ENCODE data around the gene ADAMTSL1. TPM values are rescaled to one million over a fixed set of nuclear protein-coding genes. Genes with fewer than 3 reads are reported as not detected.

ADAMTSL1 gene
- total RNA-seq, 1 experiment from 2014 or later, result 0.94 TPM

GRCh38 chr9:18678821-18679590, 205.1 kb downstream of the ADAMTSL1 start (continued):
- TF ChIP-seq ZSCAN18 (CRISPR knock-in tag; IDR thresholded peaks at IDR 0.05), result no peak
- no peak for TF ChIP-seq JAZF1 (CRISPR knock-in tag; IDR thresholded peaks at IDR 0.05)
- no peak for TF ChIP-seq NR3C1 (CRISPR knock-in tag; conservative IDR thresholded peaks at IDR 0.05; ENCODE audit: low read depth)
- TF ChIP-seq SMAD4 (CRISPR knock-in tag; IDR thresholded peaks at IDR 0.05), result no peak
- TF ChIP-seq PRDM15 (CRISPR knock-in tag; IDR thresholded peaks at IDR 0.05), result no peak
- TF ChIP-seq HMGA2 (CRISPR knock-in tag; IDR thresholded peaks at IDR 0.05), result no peak
- TF ChIP-seq CREB1 (CRISPR knock-in tag; IDR thresholded peaks at IDR 0.05), result no peak
- no peak for TF ChIP-seq ZNF317 (CRISPR knock-in tag; IDR thresholded peaks at IDR 0.05; ENCODE audit: borderline replicate concordance, low read depth)
- TF ChIP-seq NFE2L1 (CRISPR knock-in tag; IDR thresholded peaks at IDR 0.05), result no peak
- no peak for TF ChIP-seq NFYB (CRISPR knock-in tag; conservative IDR thresholded peaks at IDR 0.05; ENCODE audit: low read depth)
- TF ChIP-seq JUN (CRISPR knock-in tag; IDR thresholded peaks at IDR 0.05), result no peak
- TF ChIP-seq NR2C2 (CRISPR knock-in tag; IDR thresholded peaks at IDR 0.05), result no peak
- TF ChIP-seq KAT7 (CRISPR knock-in tag; IDR thresholded peaks at IDR 0.05; ENCODE audit: borderline replicate concordance), result no peak
- no peak for TF ChIP-seq E2F5 (CRISPR knock-in tag; IDR thresholded peaks at IDR 0.05)

- Mint-ChIP-seq H3K9me3 (no peaks in the 10 kb centered on the region), H3K4me3 (no peak overlapping the region), H3K36me3 (no peaks in the 10 kb centered on the region), H3K4me1 (no peaks in the 10 kb centered on the region), H3K27me3 (ENCODE audit: low read depth) (no peaks in the 10 kb centered on the region), H3K27ac (no peak overlapping the region)
- ChIA-PET CTCF (interaction anchor here (0.7 kb wide), 1 partner anchor 141 kb away, joined by 3 read pairs; no protein-coding TSS in a partner anchor), POLR2A (interaction anchor here (0.7 kb wide), 1 partner anchor 711 kb away, joined by 3 read pairs; no protein-coding TSS in a partner anchor)
- DNase-seq (ENCODE audit: low spot score) (no peak), ATAC-seq (no peak)
- TF ChIP-seq CTCF (IDR thresholded peaks at IDR 0.05), result no peak
- TF ChIP-seq KAT7 (CRISPR knock-in tag; IDR thresholded peaks at IDR 0.05; ENCODE audit: borderline replicate concordance), result no peak
- no peak for TF ChIP-seq ZNF263 (CRISPR knock-in tag; IDR thresholded peaks at IDR 0.05; ENCODE audit: low read depth)
- TF ChIP-seq IRF2 (CRISPR knock-in tag; IDR thresholded peaks at IDR 0.05; ENCODE audit: borderline replicate concordance, low read depth), result no peak
- TF ChIP-seq CBFB (CRISPR knock-in tag; IDR thresholded peaks at IDR 0.05; ENCODE audit: low read depth), result no peak
- TF ChIP-seq ZNF416 (CRISPR knock-in tag; IDR thresholded peaks at IDR 0.05), result no peak
- no peak for TF ChIP-seq ETV6 (CRISPR knock-in tag; IDR thresholded peaks at IDR 0.05)
- TF ChIP-seq SMAD3 (CRISPR knock-in tag; IDR thresholded peaks at IDR 0.05; ENCODE audit: borderline replicate concordance), result no peak
These were observed 209.0 kb downstream of the ADAMTSL1 start for GRCh38 chr9:18682907-18683306.
